NCI-H2107 treated with DMSO at 0.1 percent for 48 hours (cell line): Measurements from ENCODE around the gene SPON1.
"Not testable (repeated sequence)": the region's sequence is repeated elsewhere in the genome, so short reads cannot be mapped to it uniquely, and the experiment has no call there.

Experiments
- DNase-seq: peaks from one replicate; lab custom pipeline; 2025; ENCODE audit not compliant: unreplicated experiment; lab: John Stamatoyannopoulos, UW

Gene SPON1

GRCh38 chr11:14119357-14119756 lies 156.8 kb downstream of the SPON1 start:
- DNase-seq: no peak

GRCh38 chr11:14124350-14124749 lies 161.8 kb downstream of the SPON1 start:
- no peak for DNase-seq

GRCh38 chr11:14124886-14125285 lies 162.4 kb downstream of the SPON1 start:
- DNase-seq: no peak

DNA sequence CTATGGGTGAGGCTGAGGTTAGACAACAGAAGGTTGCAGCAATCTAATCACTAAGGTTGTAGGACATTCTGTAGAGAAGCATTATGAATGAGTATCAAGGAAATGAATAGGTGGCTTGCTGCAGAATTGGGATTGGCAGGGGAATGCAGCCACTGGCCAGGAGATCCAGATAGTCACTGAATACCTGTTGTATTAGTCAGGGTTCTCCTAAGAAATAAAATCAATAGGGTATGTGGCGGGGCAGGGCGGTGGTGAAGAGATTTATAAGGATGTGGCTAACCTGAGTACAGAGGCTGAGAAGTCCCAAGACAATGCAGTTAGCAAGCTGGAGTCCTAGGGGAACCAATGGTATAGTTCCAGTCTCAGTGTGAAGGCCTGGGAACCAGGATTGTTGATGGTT lies 163.0 kb downstream of the SPON1 start:
- DNase-seq: no peak

- no peak for DNase-seq
These were observed 165.2 kb downstream of the SPON1 start for GRCh38 chr11:14127679-14128078.

DNA sequence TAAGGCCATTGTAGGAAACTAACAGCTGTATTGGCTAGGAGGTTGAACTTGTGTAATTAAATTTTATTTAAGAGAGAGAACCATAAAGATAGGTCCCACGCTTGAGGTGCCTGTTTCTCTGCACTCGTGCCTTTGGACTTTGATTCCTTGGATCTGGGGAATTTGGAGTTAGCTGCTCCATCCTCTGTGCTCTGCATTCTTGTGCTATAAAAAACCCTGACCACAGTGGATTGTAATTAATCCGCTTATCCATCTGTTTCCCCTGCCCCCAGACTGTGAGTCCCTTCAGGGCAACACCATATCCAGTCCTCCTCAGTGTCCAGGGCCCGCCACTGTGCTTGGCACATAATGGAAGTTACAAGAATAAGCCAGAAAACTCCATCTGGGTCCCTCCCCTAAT lies 169.8 kb downstream of the SPON1 start:
- DNase-seq: no peak

GRCh38 chr11:14133381-14133780 lies 170.9 kb downstream of the SPON1 start:
- DNase-seq: no peak

DNA sequence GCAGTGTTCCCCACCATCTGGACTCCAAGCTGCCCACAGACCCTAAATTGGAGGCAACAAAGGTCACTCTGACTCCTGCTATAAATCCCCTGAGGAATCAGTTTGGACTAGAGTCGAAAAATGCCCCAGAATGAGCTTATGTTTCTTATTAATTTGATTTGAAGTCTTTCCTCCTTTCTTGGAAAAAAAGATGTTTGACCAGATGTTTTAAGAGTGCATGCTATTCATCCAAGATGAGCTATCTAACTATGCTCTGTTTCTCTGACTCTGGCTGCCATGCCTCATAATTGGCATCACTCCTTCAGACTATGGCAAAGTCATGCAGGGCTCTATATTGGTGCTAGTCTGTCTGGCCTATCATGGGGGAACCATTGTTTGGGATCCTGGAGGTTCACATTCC lies 174.0 kb downstream of the SPON1 start:
- no peak for DNase-seq

DNA sequence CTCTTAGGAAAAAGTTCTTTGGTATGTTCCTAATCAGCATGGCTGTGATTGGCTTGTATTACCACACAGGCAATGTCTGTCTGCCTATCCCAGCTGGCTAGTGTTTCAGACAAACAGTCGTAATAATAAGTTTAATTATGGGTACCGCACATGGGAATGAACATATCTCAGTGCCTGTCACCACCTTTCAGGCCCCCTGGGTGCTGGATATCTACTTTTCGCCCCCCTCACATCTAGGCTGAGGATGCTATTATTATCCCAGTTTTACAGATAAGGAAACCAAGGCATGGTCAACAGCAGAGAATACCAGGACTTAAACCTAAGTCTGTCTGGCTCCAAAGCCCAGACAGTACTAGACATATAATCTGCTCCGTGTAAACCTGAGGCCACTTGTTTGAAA lies 174.8 kb downstream of the SPON1 start:
- no peak for DNase-seq

DNA sequence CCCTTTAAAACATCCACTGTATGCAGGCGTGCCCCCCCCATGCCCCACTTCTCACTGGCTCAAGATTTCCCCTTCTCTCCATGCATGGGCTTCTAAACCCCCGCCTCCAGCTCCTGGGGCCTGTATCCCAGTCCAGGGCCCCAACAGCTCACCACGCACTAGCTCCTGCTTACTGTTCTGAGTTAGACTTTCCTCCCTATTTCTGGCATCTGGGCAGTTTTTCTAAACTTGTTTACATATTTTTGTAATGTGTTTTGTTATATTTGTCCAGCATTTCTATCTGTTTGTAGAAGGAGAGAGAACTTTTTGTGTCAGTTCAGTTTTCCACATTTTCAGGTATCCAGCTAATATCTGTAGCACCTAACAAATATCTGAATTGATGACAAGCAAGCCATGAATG lies 178.5 kb downstream of the SPON1 start:
- DNase-seq: no peak

GRCh38 chr11:14141676-14142075 lies 179.2 kb downstream of the SPON1 start:
- DNase-seq: no peak

DNA sequence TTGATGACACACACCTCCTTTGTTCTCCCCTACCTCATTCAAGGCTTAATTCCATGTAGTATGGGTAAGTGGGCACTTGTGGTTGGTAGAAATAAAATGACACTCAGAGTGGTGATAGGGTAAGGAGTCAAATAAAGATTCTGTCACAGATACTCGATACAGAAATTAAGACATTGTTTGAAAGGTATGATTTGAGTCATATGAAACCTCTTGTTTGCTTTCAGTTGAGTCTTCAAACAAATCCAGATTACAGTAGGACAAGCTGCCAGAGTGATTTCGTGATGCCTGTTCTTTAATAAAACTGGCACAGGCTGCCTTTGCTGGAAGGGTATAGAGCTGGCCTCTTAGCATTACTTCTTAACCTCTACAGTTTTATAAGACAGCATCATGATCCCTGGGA lies 182.4 kb downstream of the SPON1 start:
- peak; percentile 21 for DNase-seq

- no peak for DNase-seq
These were observed 186.2 kb downstream of the SPON1 start for GRCh38 chr11:14148653-14149273.

DNA sequence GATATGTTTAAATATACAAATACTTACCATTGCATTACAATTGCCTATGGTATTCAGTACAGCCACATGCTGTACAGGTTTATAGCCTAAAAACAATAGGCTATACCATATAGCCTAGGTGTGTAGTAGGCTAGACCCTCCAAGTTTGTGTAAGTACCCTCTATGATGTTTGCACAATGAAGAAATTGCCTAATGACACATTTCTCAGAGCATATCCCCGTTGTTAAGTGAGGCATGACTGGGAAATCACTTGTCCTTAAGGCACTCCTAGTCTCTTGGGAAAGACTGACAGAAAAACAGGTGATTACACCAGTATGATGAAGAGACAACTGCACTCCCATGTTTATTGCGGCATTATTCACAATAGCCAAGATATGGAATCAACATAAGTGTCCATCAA lies 187.2 kb downstream of the SPON1 start:
- no peak for DNase-seq

DNA sequence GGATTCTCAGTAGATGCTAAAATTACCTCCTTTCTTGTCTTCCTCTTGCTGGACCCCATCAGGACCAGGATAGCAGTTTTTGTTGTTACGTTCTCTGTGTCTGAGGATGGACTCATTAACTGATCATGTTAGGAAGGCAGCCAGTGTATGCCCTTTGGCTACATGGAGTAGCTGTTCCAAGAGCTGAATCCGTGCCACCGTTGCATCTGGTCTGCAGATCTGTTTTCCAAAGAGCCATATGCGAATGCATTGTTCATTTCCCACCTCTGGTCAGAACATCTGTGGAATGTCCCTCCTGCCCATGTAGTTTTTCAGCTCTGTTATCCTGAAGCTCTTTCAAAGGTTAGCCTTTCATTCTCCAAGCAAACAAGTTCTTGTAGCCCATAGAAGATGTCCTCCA lies 188.4 kb downstream of the SPON1 start:
- DNase-seq: no peak

GRCh38 chr11:14154103-14154502 lies 191.6 kb downstream of the SPON1 start:
- not testable (repeated sequence) for DNase-seq

GRCh38 chr11:14158393-14158792 lies 195.9 kb downstream of the SPON1 start:
- no peak for DNase-seq

- DNase-seq: no peak
These were observed 201.1 kb downstream of the SPON1 start for GRCh38 chr11:14163576-14163975.

DNA sequence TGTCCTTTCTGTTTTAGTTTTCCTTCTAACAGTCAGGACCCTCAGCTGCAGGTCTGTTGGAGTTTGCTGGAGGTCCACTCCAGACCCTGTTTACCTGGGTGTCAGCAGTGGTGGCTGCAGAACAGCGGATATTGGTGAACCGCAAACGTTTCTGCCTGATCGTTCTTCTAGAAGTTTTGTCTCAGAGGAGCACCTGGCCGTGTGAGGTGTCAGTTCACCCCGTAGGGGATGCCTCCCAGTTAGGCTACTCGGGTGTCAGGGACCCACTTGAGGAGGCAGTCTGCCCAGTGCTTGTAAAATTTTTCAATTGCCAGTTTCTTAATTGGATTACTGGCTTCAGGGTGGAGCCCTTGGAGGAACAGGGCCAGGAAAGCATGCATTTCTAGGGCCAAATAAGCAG lies 211.2 kb downstream of the SPON1 start:
- not testable (repeated sequence) for DNase-seq

DNA sequence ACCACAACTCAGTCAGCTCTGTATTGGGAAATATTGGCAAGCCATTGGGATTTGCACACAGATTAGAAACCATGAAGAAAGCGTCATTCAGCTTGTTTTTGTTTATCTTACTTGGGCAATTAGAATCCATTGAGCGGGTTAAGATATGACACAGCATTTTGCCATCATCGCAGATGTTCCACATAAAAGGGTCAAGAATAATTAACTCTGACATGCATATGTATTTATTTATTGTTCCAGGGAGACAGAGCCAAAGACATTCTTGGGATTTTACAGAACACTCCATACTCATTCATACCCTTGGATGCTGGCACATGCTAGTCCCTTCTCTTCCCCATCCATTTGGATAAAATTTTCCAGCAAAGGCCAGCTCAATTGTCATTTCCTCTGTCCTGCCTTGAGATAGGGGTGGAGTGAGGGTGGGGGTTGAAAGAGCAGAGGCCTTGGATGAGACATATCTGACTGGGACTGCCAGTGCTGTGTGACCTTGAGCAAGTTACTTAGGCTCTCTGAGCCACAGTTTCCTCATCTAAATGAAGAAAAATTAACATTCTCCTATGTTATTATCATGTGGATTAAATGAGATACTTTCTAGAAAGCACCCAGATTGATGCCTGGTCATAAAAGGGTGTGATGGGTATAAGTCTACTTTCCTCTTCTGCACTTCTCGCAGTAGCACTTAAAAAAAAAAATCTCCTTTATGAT lies 216.7 kb downstream of the SPON1 start:
- DNase-seq: no peak

GRCh38 chr11:14181121-14181520 lies 218.6 kb downstream of the SPON1 start:
- DNase-seq: no peak

- no peak for DNase-seq
These were observed 220.4 kb downstream of the SPON1 start for GRCh38 chr11:14182833-14183364.
